ENCODE measurements around the gene CACNA1E. TPM values are rescaled to one million over a fixed set of nuclear protein-coding genes. Genes with fewer than 3 reads are reported as not detected.
"Not testable (repeated sequence)": the region's sequence is repeated elsewhere in the genome, so short reads cannot be mapped to it uniquely, and the experiment has no call there.

Gene CACNA1E
- polyA plus RNA-seq, 2 donors = 0.01 TPM; not detected in 1

DNA sequence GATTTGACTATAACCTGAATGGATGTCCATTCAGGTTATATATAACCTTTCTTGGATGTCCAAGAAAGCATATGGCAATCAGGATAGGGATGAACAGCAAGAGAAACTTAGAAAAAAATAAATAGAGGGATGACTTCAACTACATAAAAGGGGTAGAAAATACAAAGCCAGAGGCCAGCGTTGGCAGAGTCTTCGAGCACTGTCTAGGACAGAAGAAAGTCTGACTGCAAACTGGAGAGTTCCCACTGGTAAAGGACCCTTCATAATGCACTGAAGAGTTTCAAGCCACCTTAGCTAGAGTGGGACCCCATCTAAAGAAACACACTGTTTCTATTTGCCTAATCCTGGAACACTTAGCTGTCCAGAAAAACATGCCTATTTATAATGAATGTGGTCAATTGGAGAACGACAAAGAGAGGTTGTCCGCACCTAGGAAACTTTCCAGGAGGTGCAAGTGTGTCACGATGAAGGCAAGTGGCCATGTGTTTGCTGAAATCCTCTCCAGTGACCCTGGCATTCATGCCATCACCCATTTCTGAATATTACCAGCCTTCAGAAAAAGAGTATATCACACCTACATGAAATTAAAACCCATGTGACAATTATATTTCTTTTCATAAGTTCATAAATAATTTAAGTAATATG is 362.8 kb downstream of the CACNA1E start:
- 85 to 90% methylated on average over 5 of the region's 5 CpGs for WGBS, 2 donors
- Histone ChIP-seq H3K4me1 (ENCODE audit: control insufficient read depth in 2 of 2, insufficient read depth in 2 of 2, low read length in 1 of 2) (no peaks in the 10 kb centered on the region), H3K9me3 (ENCODE audit: control insufficient read depth in 2 of 2, insufficient read depth in 1 of 2, low read depth in 1 of 2, low read length in 1 of 2) (peaks cover 0 to 3% of the 10 kb centered on the region in 2 donors), H3K27me3 (ENCODE audit: control insufficient read depth in 1 of 2, insufficient read depth in 2 of 2, low read length in 2 of 2) (no peaks in the 10 kb centered on the region), H3K4me3 (ENCODE audit: low read depth in 1 of 2, low read length in 2 of 2) (no peak overlapping the region), H3K27ac (ENCODE audit: low read depth in 2 of 2, low read length in 1 of 2) (no peak overlapping the region), H3K36me3 (ENCODE audit: control insufficient read depth in 2 of 2, insufficient read depth in 2 of 2, low read length in 1 of 2) (no peaks in the 10 kb centered on the region)

GRCh38 chr1:181846681-181847080 is 363.4 kb downstream of the CACNA1E start:
- Histone ChIP-seq H3K27ac (ENCODE audit: low read depth in 2 of 2, low read length in 1 of 2) (no peak overlapping the region), H3K9me3 (ENCODE audit: control insufficient read depth in 2 of 2, insufficient read depth in 1 of 2, low read depth in 1 of 2, low read length in 1 of 2) (peaks cover 0 to 3% of the 10 kb centered on the region in 2 donors), H3K4me3 (ENCODE audit: low read depth in 1 of 2, low read length in 2 of 2) (no peak overlapping the region), H3K4me1 (ENCODE audit: control insufficient read depth in 2 of 2, insufficient read depth in 2 of 2, low read length in 1 of 2) (no peaks in the 10 kb centered on the region), H3K27me3 (ENCODE audit: control insufficient read depth in 1 of 2, insufficient read depth in 2 of 2, low read length in 2 of 2) (no peaks in the 10 kb centered on the region), H3K36me3 (ENCODE audit: control insufficient read depth in 2 of 2, insufficient read depth in 2 of 2, low read length in 1 of 2) (no peaks in the 10 kb centered on the region)

- WGBS, 2 donors = 58 to 65% methylated on average over 4 of the region's 4 CpGs
- no peaks in the 10 kb centered on the region for H3K36me3 ChIP-seq (ENCODE audit: control insufficient read depth in 2 of 2, insufficient read depth in 2 of 2, low read length in 1 of 2)
- no peak overlapping the region for H3K4me3 ChIP-seq (ENCODE audit: low read depth in 1 of 2, low read length in 2 of 2)
- no peaks in the 10 kb centered on the region for H3K27me3 ChIP-seq (ENCODE audit: control insufficient read depth in 1 of 2, insufficient read depth in 2 of 2, low read length in 2 of 2)
- H3K4me1 ChIP-seq (ENCODE audit: control insufficient read depth in 2 of 2, insufficient read depth in 2 of 2, low read length in 1 of 2) = no peaks in the 10 kb centered on the region
- peaks cover 0 to 3% of the 10 kb centered on the region in 2 donors for H3K9me3 ChIP-seq (ENCODE audit: control insufficient read depth in 2 of 2, insufficient read depth in 1 of 2, low read depth in 1 of 2, low read length in 1 of 2)
- H3K27ac ChIP-seq (ENCODE audit: low read depth in 2 of 2, low read length in 1 of 2) = no peak overlapping the region
These were observed 365.8 kb downstream of the CACNA1E start for GRCh38 chr1:181849071-181849470.

- 70 to 83% methylated on average over 2 of the region's 2 CpGs for WGBS, 2 donors
- H3K27ac ChIP-seq (ENCODE audit: low read depth in 2 of 2, low read length in 1 of 2); H3K9me3 ChIP-seq (ENCODE audit: control insufficient read depth in 2 of 2, insufficient read depth in 1 of 2, low read depth in 1 of 2, low read length in 1 of 2); H3K4me3 ChIP-seq (ENCODE audit: low read depth in 1 of 2, low read length in 2 of 2); H3K27me3 ChIP-seq (ENCODE audit: control insufficient read depth in 1 of 2, insufficient read depth in 2 of 2, low read length in 2 of 2); H3K4me1 ChIP-seq (ENCODE audit: control insufficient read depth in 2 of 2, insufficient read depth in 2 of 2, low read length in 1 of 2); H3K36me3 ChIP-seq (ENCODE audit: control insufficient read depth in 2 of 2, insufficient read depth in 2 of 2, low read length in 1 of 2): not testable (repeated sequence)
These were observed 370.9 kb downstream of the CACNA1E start for GRCh38 chr1:181854212-181854611.

- Histone ChIP-seq H3K27ac (ENCODE audit: low read depth in 2 of 2, low read length in 1 of 2) (no peak overlapping the region), H3K9me3 (ENCODE audit: control insufficient read depth in 2 of 2, insufficient read depth in 1 of 2, low read depth in 1 of 2, low read length in 1 of 2) (no peaks in the 10 kb centered on the region), H3K4me3 (ENCODE audit: low read depth in 1 of 2, low read length in 2 of 2) (no peak overlapping the region), H3K36me3 (ENCODE audit: control insufficient read depth in 2 of 2, insufficient read depth in 2 of 2, low read length in 1 of 2) (no peaks in the 10 kb centered on the region), H3K4me1 (ENCODE audit: control insufficient read depth in 2 of 2, insufficient read depth in 2 of 2, low read length in 1 of 2) (no peaks in the 10 kb centered on the region), H3K27me3 (ENCODE audit: control insufficient read depth in 1 of 2, insufficient read depth in 2 of 2, low read length in 2 of 2) (peaks cover 0 to 4% of the 10 kb centered on the region in 2 donors)
- 63 to 64% methylated on average over 1 of the region's 1 CpG for WGBS, 2 donors
These were observed 372.1 kb downstream of the CACNA1E start for GRCh38 chr1:181855380-181855779.

All from esophagus (tissue), 2 donors.